Measurements from ENCODE around the gene MON2.

Gene MON2

GRCh38 chr12:62603061-62603810, 136.6 kb downstream of the MON2 start:
- peak overlapping the region; percentile 77 for H3K4me3 ChIP-seq

GRCh38 chr12:62603811-62604098, 137.1 kb downstream of the MON2 start:
- Histone ChIP-seq H3K9me3 (no peaks in the 10 kb centered on the region), H3K36me3 (no peaks in the 10 kb centered on the region), H3K27ac (peak overlapping the region; percentile 99), H3K4me3 (peak overlapping the region; percentile 77), H3K9ac (peak overlapping the region; percentile 98), H4K20me1 (no peaks in the 10 kb centered on the region), H3K4me2 (peak overlapping the region; percentile 77), H3K27me3 (no peaks in the 10 kb centered on the region), H3K4me1 (peaks cover 24% of the 10 kb centered on the region)
- no peak for TF ChIP-seq Cebpa-rat (IDR thresholded peaks at IDR 0.05)

More at GRCh38 chr12:62603061-62603810, 136.6 kb downstream of the MON2 start:
- Histone ChIP-seq H3K27me3 (no peaks in the 10 kb centered on the region), H3K36me3 (no peaks in the 10 kb centered on the region), H4K20me1 (no peaks in the 10 kb centered on the region), H3K9ac (peak overlapping the region; percentile 98), H3K4me1 (peaks cover 24% of the 10 kb centered on the region), H3K27ac (peak overlapping the region; percentile 99), H3K4me2 (peak overlapping the region; percentile 77), H3K9me3 (no peaks in the 10 kb centered on the region)
- TF ChIP-seq Cebpa-rat (IDR thresholded peaks at IDR 0.05): no peak

- Histone ChIP-seq H3K4me2 (peak overlapping the region; percentile 77), H3K9ac (peak overlapping the region; percentile 98), H3K4me1 (peaks cover 24% of the 10 kb centered on the region)
Observed at GRCh38 chr12:62604373-62604772, 137.7 kb downstream of the MON2 start.

GRCh38 chr12:62604871-62605270, 138.2 kb downstream of the MON2 start:
- H3K27ac ChIP-seq: no peak overlapping the region
- no peaks in the 10 kb centered on the region for H4K20me1 ChIP-seq
- peaks cover 24% of the 10 kb centered on the region for H3K4me1 ChIP-seq
- H3K4me2 ChIP-seq: peak overlapping the region; percentile 77
- no peaks in the 10 kb centered on the region for H3K27me3 ChIP-seq
- TF ChIP-seq Cebpa-rat (IDR thresholded peaks at IDR 0.05): no peak
- H3K9me3 ChIP-seq: no peaks in the 10 kb centered on the region
- peak overlapping the region; percentile 77 for H3K4me3 ChIP-seq
- H3K9ac ChIP-seq: peak overlapping the region; percentile 98
- no peaks in the 10 kb centered on the region for H3K36me3 ChIP-seq

More at GRCh38 chr12:62604373-62604772, 137.7 kb downstream of the MON2 start:
- Histone ChIP-seq H3K36me3 (no peaks in the 10 kb centered on the region), H3K9me3 (no peaks in the 10 kb centered on the region), H4K20me1 (no peaks in the 10 kb centered on the region), H3K27me3 (no peaks in the 10 kb centered on the region), H3K4me3 (peak overlapping the region; percentile 77), H3K27ac (peak overlapping the region; percentile 99)
- TF ChIP-seq Cebpa-rat (IDR thresholded peaks at IDR 0.05): no peak

GRCh38 chr12:62605981-62606380, 139.4 kb downstream of the MON2 start:
- Histone ChIP-seq H3K36me3 (no peaks in the 10 kb centered on the region), H3K9ac (no peak overlapping the region), H3K9me3 (no peaks in the 10 kb centered on the region), H3K27ac (no peak overlapping the region), H3K27me3 (no peaks in the 10 kb centered on the region), H3K4me1 (peaks cover 24% of the 10 kb centered on the region), H3K4me2 (peak overlapping the region; percentile 77; the same call in 1 of the 2 replicates), H4K20me1 (no peaks in the 10 kb centered on the region), H3K4me3 (no peak overlapping the region)
- no peak for TF ChIP-seq Cebpa-rat (IDR thresholded peaks at IDR 0.05)

- H3K9ac ChIP-seq: no peak overlapping the region
- no peaks in the 10 kb centered on the region for H3K36me3 ChIP-seq
- no peak overlapping the region for H3K4me3 ChIP-seq
- TF ChIP-seq Cebpa-rat (IDR thresholded peaks at IDR 0.05): no peak
- H3K27ac ChIP-seq: no peak overlapping the region
- no peaks in the 10 kb centered on the region for H4K20me1 ChIP-seq
- no peaks in the 10 kb centered on the region for H3K27me3 ChIP-seq
- H3K4me1 ChIP-seq: peaks cover 20% of the 10 kb centered on the region
- no peak overlapping the region for H3K4me2 ChIP-seq
- no peaks in the 10 kb centered on the region for H3K9me3 ChIP-seq
Observed at GRCh38 chr12:62606654-62607053, 140.0 kb downstream of the MON2 start.

GRCh38 chr12:62613081-62613480, 146.5 kb downstream of the MON2 start:
- H4K20me1 ChIP-seq: no peaks in the 10 kb centered on the region
- no peaks in the 10 kb centered on the region for H3K27me3 ChIP-seq
- H3K27ac ChIP-seq: no peak overlapping the region
- no peaks in the 10 kb centered on the region for H3K9me3 ChIP-seq
- no peak for TF ChIP-seq Cebpa-rat (IDR thresholded peaks at IDR 0.05)
- no peaks in the 10 kb centered on the region for H3K36me3 ChIP-seq
- no peak overlapping the region for H3K4me3 ChIP-seq
- no peaks in the 10 kb centered on the region for H3K4me1 ChIP-seq
- H3K9ac ChIP-seq: no peak overlapping the region
- H3K4me2 ChIP-seq: no peak overlapping the region

GRCh38 chr12:62618319-62618718, 151.7 kb downstream of the MON2 start:
- Histone ChIP-seq H3K4me1 (no peaks in the 10 kb centered on the region), H3K9me3 (no peaks in the 10 kb centered on the region), H4K20me1 (no peaks in the 10 kb centered on the region), H3K27ac (no peak overlapping the region), H3K4me3 (no peak overlapping the region), H3K9ac (no peak overlapping the region), H3K36me3 (no peaks in the 10 kb centered on the region), H3K4me2 (no peak overlapping the region), H3K27me3 (no peaks in the 10 kb centered on the region)
- no peak for TF ChIP-seq Cebpa-rat (IDR thresholded peaks at IDR 0.05)

- no peak for TF ChIP-seq Cebpa-rat (IDR thresholded peaks at IDR 0.05)
- Histone ChIP-seq H3K27me3 (no peaks in the 10 kb centered on the region), H3K9me3 (no peaks in the 10 kb centered on the region), H3K36me3 (no peaks in the 10 kb centered on the region), H3K27ac (no peak overlapping the region), H3K4me1 (no peaks in the 10 kb centered on the region), H4K20me1 (no peaks in the 10 kb centered on the region), H3K4me2 (no peak overlapping the region), H3K4me3 (no peak overlapping the region), H3K9ac (no peak overlapping the region)
Observed at GRCh38 chr12:62618930-62619329, 152.3 kb downstream of the MON2 start.

GRCh38 chr12:62621101-62621638, 154.5 kb downstream of the MON2 start:
- no peaks in the 10 kb centered on the region for H3K9me3 ChIP-seq
- no peak for TF ChIP-seq Cebpa-rat (IDR thresholded peaks at IDR 0.05)
- no peaks in the 10 kb centered on the region for H4K20me1 ChIP-seq
- no peak overlapping the region for H3K4me2 ChIP-seq
- peaks cover 21% of the 10 kb centered on the region for H3K4me1 ChIP-seq
- no peak overlapping the region for H3K27ac ChIP-seq
- no peak overlapping the region for H3K9ac ChIP-seq
- no peaks in the 10 kb centered on the region for H3K36me3 ChIP-seq
- 0 out of 2 replicates have a peak, but pooled peaks cover 2% of the 10 kb centered on the region for H3K27me3 ChIP-seq
- no peak overlapping the region for H3K4me3 ChIP-seq
